Endometrial microvascular endothelial cells (primary cell): ENCODE measurements around the gene NEK7. TPM values are rescaled to one million over a fixed set of nuclear protein-coding genes. Genes with fewer than 3 reads are reported as not detected.

ENCODE experiments used
- in situ Hi-C: cut with HindIII; loops from 2 replicates; pipeline ENCODE4 v1.10.0; 2017; ENCODE audit warnings: low sequenced_read_pairs, low pct_unique_long_range_greater_than_20kb; ENCODE audit errors: inconsistent ontology term
- total RNA-seq: library from RNA; depleted of rRNA; stranded (reverse); fragments of >200 nt; gene quantifications from one replicate; pipeline ENCODE4 v1.2.3, GENCODE V29; 2015; ENCODE audit errors: inconsistent ontology term

Gene NEK7
- total RNA-seq, 1 donor from 2014 or later: 38.7 TPM

DNA sequence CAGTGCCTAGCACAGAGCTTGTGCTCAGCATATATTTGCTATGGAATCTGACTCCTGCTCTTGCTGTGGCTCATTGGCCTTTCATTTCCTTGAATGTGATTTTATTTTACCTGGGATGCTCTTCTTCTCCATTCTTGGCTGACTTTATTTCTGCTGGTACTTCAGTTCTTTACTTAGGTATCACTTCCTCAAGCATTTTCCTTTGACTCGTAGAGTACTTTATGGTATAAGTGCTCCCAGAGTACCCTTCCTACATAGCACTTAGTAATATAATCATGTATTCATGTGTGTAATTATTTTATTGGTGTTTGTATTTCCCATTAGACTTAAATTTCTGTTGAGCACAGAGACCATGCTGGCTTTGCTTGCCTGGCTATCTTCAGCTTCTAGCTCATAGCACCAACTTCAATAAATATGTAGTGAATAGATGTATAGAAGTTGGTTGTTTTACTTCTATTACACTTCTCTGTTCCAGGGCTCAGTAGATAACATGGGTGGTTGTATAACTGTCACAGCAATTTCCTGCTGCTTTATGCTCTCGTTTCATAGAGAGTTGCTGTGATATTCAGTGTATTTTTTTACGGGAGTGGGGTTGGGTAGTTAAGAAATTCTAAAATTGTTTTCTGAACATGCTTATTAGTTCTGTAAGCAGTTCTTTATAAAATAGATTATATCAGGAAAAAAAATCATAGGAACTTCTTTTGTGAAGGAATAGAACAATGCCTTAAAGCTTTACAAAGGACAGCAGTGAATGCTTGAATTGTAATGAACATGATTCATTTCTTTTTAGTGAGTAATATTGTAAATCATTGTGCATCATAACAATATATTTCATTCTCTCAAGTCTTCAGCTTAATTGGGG, 112.2 kb downstream of the NEK7 start:
- in situ Hi-C loops: no loop called here

DNA sequence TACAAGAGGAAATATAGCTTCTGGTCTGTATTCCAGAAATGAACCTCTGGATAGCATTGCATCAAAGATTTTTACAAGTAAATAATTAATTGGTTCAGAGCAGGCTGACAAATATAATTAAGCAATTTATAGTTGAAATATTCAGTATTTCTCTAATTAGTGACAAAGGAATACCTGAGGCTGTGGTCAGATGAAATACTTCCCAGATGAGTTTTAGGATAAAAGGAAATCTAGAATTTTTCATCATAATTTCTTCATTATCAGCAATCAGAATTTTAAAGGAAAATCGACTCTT, 112.8 kb downstream of the NEK7 start:
- in situ Hi-C loops: no loop called here

DNA sequence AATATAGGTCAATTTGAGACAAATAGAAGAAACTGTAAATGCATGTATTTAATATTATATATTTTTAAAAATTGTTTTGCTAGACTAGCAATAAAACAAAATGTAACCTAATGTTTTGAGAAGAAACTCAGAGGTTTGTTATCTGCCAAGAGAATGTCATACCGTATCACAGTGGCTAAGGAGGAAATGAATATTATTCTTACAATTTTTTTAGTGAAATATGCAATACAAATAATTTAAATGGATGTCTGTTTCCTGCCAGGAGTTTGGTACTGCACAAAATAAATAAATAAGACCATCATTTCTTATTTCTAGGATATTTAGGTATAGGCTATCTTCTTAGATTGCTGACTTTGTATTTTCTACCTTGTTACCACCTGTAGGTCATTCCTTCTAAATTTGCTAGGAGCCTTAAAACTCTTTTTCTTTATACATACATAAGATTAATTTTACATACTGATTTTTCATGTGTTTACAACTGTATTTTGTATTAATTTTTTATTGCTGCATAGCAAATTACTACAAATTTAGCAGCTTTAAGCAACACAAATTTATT, 113.6 kb downstream of the NEK7 start:
- in situ Hi-C loops: no loop called here

DNA sequence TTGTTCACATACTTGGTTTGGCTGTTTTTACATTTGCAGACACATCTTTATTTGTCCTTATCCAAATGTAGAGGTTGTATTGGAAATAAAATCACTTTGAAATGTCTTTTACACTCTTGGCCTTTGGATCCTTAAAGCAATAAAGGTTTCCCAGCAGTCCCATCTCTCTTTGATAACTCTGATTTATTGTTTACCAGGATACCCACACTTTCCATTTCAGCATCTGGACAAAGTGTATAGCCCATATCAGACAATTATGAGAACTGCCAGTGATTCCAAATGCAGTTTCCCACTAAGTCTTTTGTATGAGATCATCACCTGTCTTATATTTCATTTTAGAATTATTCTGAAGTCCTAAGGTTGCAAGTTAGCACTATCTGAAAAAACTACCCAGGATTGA, 114.7 kb downstream of the NEK7 start:
- in situ Hi-C loops: no loop called here

DNA sequence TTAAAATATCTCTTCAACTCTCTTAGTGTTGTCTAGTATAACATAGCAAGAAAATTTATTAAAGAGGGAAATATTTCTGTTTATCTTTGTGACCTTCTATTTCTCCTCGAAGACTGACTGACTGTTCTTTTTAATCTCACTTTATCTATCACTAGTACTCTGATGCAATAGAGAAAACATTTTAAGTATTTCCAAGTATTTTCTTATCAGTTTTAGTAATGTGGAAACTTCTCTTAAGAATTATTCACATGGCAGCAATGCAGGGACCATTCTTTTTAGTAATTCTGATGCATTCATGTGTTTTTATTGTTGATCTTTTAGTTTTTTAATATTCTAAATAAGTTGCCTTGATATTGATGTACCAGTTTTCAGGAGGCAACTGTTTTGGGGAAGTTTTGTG, 115.7 kb downstream of the NEK7 start:
- in situ Hi-C loops: no loop called here

DNA sequence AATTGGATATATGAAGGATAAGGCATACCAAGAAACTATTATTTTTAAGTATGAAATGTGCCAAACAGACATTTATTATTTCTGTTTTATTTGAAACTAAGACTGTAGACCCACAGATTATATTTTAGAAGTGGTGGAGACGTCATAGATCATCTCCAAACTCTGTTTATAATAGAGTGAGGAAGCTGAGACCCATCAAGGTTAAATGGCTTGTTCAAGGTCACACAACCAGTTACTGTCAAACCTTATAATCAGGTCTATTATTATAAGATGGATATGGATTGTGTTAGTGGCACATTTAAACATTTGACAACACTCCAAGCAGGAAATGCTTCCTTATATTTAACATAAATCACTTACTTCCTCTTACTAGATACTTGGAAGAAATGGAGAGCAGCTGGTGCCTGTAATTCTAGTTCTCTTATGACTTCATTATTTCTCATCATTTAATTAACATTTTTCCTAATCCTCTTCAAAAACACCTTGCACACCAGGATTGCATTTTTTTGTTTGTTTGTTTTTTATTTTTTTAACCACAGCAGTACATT, 117.0 kb downstream of the NEK7 start:
- in situ Hi-C loops: no loop called here

DNA sequence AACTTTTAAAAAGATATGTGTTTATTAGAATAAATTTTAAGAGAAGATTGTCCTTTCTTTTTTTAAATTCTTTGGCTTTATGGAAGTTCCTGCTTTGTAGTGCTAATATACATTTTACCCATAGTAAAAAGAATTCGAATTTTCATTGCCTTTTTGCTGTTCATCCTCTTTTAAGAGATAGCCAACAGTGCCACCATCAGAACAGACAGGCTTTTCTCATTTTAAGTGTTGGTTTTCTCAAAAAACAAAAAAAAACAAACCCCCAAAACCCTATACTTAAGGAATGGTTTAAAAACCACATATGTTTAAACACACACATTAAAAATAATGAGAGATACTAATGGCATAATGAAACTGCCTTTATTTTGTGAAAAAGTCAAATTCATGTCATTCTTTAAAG, 118.8 kb downstream of the NEK7 start:
- in situ Hi-C loops: no loop called here

DNA sequence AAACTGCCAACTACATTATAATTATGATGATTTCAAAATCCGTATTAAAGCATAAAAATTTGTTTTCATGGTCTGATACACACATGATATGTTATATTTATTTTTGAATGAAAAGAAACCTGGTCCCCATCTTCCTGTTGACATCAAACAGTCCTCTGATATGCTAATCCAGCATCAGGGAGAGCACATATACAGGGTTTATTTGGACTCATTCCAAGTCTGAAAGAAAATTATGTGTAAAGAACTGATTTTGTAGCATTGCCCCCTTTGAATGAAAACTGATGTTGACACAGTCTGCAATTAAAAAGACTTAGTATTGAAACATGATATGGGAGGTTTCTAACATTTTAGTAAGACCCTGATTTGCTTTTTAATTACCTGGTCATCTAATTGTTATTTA, 119.4 kb downstream of the NEK7 start:
- in situ Hi-C loops: no loop called here

DNA sequence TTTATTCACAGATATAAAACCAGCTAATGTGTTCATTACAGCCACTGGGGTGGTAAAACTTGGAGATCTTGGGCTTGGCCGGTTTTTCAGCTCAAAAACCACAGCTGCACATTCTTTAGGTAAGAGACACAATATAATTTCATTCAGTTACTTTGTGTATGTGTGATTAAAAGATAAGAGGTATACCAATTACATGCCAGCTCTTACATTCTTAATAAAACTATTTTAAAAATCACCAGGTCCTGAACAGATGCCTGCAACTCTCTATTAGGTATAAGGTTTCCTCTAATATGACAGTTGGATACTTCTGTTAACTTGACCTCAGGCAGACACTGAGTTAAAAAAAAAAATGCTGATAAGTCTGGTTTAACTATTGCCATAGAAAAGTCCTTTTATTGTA, 122.1 kb downstream of the NEK7 start:
- in situ Hi-C loops: no loop called here

DNA sequence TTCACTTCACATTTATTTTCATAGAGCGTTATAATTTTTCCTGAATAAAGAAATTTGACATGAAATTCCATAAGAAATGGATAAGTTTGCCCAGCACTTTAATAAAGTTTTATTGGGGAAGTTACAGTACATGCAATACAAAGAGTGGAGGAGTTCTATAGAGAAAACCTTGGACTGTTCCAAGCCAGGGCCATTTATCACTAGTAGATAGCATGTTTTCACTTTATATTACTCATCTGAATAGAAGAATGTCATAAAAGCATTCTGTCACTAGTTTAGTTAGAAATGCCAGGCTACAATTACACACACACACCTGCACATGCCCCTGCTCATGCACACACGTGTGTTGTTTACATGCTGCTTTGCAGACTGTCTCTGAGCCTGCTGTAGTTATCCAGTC, 123.3 kb downstream of the NEK7 start:
- in situ Hi-C loops: no loop called here

DNA sequence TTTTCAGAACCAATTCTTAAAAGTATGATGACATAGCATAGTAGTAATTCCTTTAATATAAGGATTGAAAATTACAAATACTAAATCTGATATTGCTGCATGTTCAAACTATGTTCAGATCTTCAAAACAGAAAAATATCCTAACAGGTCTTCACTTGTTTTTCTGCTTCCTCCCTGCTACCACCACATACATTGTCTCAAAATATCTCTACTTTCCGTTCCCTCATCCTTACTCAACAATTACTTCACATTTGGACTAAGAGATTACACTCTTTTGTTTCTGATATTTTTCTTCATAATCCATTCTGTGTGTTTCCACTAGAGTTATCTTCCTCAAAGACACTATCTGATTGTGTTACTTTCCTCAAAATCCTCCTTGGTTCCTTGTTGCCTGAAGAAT, 125.1 kb downstream of the NEK7 start:
- in situ Hi-C loops: no loop called here

DNA sequence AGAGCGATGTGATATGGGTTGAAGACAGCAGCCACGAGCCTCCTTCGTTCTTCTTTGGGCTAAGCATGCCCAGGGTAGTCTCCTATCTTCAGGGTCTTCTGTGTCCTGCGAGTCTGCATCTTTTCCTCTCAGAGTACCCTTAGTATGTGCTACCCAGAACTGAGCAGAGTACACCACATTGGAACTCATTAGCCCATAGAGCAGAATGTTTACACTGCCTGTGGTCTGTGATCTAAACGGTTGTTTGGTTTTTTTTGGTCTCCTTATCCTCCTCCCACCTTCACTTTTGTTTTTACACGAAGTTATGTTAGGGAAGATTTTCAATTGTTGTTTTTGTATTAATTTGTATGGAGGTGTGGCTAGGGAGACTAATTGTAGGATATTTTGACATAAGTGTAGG, 126.4 kb downstream of the NEK7 start:
- in situ Hi-C loops: no loop called here

DNA sequence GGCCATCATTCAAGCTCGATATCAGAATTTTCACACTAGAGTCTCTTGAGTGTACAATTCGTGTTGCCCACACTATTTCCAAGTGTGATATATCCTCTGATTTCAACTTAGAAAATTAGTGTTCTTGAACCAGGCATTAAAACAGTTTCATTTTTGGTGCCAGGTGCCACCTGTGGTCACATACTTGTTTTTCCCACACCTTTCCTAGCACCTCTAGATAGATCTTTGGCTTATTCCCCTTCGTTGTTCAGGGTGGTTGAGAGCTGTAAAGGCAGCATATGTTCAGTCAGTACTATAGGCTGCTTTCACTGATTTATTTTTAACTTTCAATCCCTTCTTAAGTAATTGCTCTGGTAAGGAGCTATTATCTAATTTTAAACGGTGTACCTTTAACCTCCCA, 131.1 kb downstream of the NEK7 start:
- in situ Hi-C loops: no loop called here

DNA sequence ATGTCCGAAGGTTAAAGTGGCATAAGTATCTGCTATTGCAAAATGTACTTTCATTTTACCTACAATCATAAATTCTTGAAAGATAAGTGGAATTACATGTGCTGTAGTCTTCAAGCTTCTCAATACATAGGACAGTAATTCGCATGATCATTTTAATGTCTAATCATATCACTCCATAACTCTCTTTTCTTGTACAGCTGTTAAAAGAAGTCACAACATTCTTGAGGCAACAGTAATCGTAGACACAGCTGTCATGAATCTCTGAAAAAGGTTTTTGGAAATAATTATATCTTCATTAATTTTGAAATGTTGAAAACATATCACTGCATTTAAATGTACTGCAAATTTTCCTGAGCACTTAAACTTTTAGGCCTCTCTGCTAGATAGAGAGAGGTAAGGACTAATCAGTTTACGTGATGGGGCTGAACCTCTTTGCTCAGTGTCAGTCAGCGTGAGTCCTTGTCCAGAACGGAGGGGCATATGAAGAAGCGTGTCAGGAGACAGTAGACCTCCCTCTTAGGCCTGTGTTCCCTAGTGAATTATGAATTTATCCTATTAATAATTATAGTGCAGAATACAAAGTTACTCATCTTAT, 133.4 kb downstream of the NEK7 start:
- in situ Hi-C loops: no loop called here

DNA sequence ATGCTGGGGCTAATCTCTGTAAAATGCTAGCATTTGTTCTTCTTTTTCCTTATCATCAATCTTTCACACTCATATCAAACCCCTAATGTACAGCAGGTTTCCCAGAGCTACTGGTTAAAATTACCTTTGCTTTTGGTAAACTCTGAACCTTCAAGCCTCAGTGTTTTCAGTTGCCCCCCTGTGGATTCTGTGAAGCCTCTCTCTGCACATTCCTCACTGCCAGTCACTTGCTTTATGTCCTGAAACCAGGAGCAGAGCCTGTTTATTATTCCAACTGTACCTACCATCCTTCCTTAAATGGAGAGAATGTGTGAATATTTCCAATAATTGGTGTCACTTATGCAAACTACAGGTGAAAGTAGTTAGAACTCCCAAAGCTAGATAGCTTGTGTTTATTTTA, 134.2 kb downstream of the NEK7 start:
- in situ Hi-C loops: no loop called here

DNA sequence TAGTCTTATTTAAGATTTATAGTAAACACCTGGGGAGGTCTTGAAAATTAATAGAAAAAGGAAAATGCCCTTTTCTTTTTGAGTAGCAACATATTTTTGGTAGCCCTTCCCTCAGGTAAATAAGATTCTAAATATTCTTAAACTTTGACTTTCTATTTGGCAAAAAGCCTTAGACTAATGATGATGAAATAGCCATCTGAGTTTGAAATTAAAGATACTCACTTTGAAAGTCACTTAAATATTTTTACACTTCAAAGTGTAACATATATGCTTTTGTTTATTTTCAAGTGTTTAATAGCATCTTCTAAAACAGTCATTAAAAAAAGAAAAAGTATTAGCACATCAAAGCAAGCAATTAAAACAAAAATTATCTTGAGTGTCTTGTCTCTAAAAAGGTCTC, 135.1 kb downstream of the NEK7 start:
- in situ Hi-C loops: no loop called here

DNA sequence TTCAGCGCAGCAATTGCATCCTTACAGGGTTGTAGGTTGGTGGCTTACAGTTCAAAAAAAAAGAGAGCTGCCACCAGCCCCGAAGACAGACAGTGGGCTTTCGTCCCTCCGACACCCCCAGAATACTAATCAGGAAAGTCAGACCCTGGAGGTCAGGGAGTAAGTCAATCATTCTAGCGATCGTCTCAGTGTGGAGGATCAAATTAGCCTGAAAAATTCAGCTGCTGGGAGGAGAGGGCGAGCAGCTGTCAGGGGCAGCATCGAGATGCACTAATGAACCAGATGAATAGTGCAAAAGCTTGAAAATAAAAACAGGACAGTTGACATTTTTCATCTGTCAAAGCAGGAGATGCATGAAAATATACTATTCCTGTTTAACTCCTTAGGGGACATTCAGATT, 138.4 kb downstream of the NEK7 start:
- in situ Hi-C loops: no loop called here

DNA sequence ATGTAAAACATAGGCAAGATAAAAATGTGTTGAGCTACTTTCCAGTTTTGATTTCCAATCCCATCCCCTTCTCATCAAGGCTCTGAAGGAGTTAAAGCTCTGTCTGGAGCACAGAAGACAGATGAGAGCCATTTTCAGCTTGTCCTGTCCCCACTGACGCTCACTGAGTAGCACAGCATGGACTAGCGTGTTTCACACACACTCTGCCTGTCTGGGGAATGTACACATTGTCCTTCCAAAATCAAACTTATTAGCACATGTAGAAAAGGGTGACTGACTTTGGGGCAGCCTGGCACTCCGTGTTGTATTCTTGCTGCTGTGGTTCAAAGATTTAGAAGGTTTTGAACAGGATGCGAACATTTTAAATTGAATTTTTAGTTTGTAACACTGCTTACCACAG, 139.2 kb downstream of the NEK7 start:
- in situ Hi-C loops: no loop called here

DNA sequence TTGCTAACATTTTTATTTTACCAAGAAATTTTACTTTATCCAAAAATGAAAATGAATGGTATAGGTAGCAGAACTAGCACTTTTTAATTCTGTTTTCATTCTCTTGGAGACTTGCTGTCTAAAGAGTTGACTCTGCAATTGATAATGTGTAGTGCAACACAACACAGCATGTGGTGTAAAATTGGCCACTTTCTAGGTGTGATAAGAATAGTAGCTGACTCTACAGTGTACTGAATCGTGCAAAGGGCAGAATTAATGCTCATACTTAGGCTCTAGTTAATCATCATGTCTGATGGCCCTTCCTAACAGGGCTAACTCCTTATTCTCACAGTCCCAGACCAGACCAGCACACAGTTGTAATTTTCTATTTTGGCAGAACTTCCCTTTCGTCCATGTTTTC, 140.5 kb downstream of the NEK7 start:
- in situ Hi-C loops: no loop called here

DNA sequence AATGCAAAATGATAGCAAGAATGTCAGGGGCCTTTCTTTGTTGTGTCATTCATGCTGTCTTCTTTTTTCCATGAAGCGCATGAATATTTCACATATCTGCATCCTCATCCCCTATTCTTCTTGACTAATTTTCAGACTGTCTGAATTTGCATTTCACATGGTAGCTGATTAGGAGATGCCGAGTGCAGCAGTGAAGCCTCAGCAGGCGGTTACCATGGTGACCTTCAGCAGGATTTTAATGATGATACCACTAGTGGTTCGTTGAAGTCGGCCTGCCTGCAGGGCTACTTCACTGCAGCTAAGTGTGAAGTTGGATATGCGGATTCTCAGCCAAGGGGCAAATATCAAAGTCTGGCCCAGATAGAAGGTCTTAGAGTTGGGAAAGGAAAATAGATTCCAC, 141.8 kb downstream of the NEK7 start:
- in situ Hi-C loops: no loop called here
